ENCODE measurements around the gene ZBTB17.

ZBTB17 gene

GRCh38 chr1:16013220-16013907 is 37.5 kb upstream of the ZBTB17 start:
- no peaks in the 10 kb centered on the region for H4K20me1 ChIP-seq (ENCODE audit: insufficient read depth, low read length)
- no peak overlapping the region for H3K4me2 ChIP-seq (ENCODE audit: low read length)
- no peak overlapping the region for H3K27ac ChIP-seq (ENCODE audit: low read length)

GRCh38 chr1:16012590-16013219 is 36.8 kb upstream of the ZBTB17 start:
- H3K9me3 ChIP-seq (ENCODE audit: insufficient read depth, low read length) = no peaks in the 10 kb centered on the region
- no peak overlapping the region for H3K4me2 ChIP-seq (ENCODE audit: low read length)
- no peak overlapping the region for H3K4me3 ChIP-seq (ENCODE audit: low read length)
- H3K79me2 ChIP-seq (ENCODE audit: low read length) = no peaks in the 10 kb centered on the region
- no peaks in the 10 kb centered on the region for H4K20me1 ChIP-seq (ENCODE audit: insufficient read depth, low read length)
- no peak overlapping the region for H3K27ac ChIP-seq (ENCODE audit: low read length)
- H3K36me3 ChIP-seq (replicated peaks; ENCODE audit: low read depth, low read length) = no peaks in the 10 kb centered on the region
- H2AFZ ChIP-seq (ENCODE audit: low read depth, low read length) = no peak overlapping the region
- H3K4me1 ChIP-seq (ENCODE audit: low read length) = peaks cover 12% of the 10 kb centered on the region
- no peaks in the 10 kb centered on the region; the same call in 1 of the 2 replicates for H3K27me3 ChIP-seq (ENCODE audit: low read depth, low read length)
- H3K9ac ChIP-seq (ENCODE audit: low read length) = no peak overlapping the region
- TF ChIP-seq CTCF (IDR thresholded peaks at IDR 0.05; ENCODE audit: low read depth, low read length) (no peak), EZH2phosphoT487 (IDR thresholded peaks at IDR 0.05; ENCODE audit: low read depth) (no peak)

More at GRCh38 chr1:16013220-16013907, 37.5 kb upstream of the ZBTB17 start:
- TF ChIP-seq CTCF (IDR thresholded peaks at IDR 0.05; ENCODE audit: low read depth, low read length) = no peak
- no peak for TF ChIP-seq EZH2phosphoT487 (IDR thresholded peaks at IDR 0.05; ENCODE audit: low read depth)
- no peak overlapping the region for H3K9ac ChIP-seq (ENCODE audit: low read length)
- no peaks in the 10 kb centered on the region for H3K9me3 ChIP-seq (ENCODE audit: insufficient read depth, low read length)
- no peak overlapping the region for H2AFZ ChIP-seq (ENCODE audit: low read depth, low read length)
- H3K4me3 ChIP-seq (ENCODE audit: low read length) = no peak overlapping the region
- H3K36me3 ChIP-seq (replicated peaks; ENCODE audit: low read depth, low read length) = no peaks in the 10 kb centered on the region
- no peaks in the 10 kb centered on the region for H3K79me2 ChIP-seq (ENCODE audit: low read length)
- H3K4me1 ChIP-seq (ENCODE audit: low read length) = peaks cover 12% of the 10 kb centered on the region
- H3K27me3 ChIP-seq (ENCODE audit: low read depth, low read length) = no peaks in the 10 kb centered on the region; the same call in 1 of the 2 replicates

GRCh38 chr1:16011936-16012589 is 36.2 kb upstream of the ZBTB17 start:
- TF ChIP-seq CTCF (IDR thresholded peaks at IDR 0.05; ENCODE audit: low read depth, low read length) = no peak
- TF ChIP-seq EZH2phosphoT487 (IDR thresholded peaks at IDR 0.05; ENCODE audit: low read depth) = no peak
- Histone ChIP-seq H3K27ac (ENCODE audit: low read length) (no peak overlapping the region), H4K20me1 (ENCODE audit: insufficient read depth, low read length) (no peaks in the 10 kb centered on the region), H2AFZ (ENCODE audit: low read depth, low read length) (no peak overlapping the region), H3K79me2 (ENCODE audit: low read length) (no peaks in the 10 kb centered on the region), H3K4me2 (ENCODE audit: low read length) (no peak overlapping the region), H3K27me3 (ENCODE audit: low read depth, low read length) (no peaks in the 10 kb centered on the region; the same call in 1 of the 2 replicates), H3K9ac (ENCODE audit: low read length) (no peak overlapping the region), H3K4me3 (ENCODE audit: low read length) (no peak overlapping the region), H3K36me3 (replicated peaks; ENCODE audit: low read depth, low read length) (no peaks in the 10 kb centered on the region), H3K9me3 (ENCODE audit: insufficient read depth, low read length) (no peaks in the 10 kb centered on the region), H3K4me1 (ENCODE audit: low read length) (peaks cover 12% of the 10 kb centered on the region)

- Histone ChIP-seq H3K36me3 (replicated peaks; ENCODE audit: low read depth, low read length) (no peaks in the 10 kb centered on the region), H3K4me2 (ENCODE audit: low read length) (no peak overlapping the region), H3K9ac (ENCODE audit: low read length) (no peak overlapping the region), H4K20me1 (ENCODE audit: insufficient read depth, low read length) (no peaks in the 10 kb centered on the region), H3K9me3 (ENCODE audit: insufficient read depth, low read length) (no peaks in the 10 kb centered on the region), H3K4me3 (ENCODE audit: low read length) (no peak overlapping the region), H3K27ac (ENCODE audit: low read length) (no peak overlapping the region), H3K27me3 (ENCODE audit: low read depth, low read length) (no peaks in the 10 kb centered on the region; the same call in 1 of the 2 replicates), H3K79me2 (ENCODE audit: low read length) (no peaks in the 10 kb centered on the region), H3K4me1 (ENCODE audit: low read length) (peaks cover 19% of the 10 kb centered on the region), H2AFZ (ENCODE audit: low read depth, low read length) (no peak overlapping the region)
- TF ChIP-seq CTCF (IDR thresholded peaks at IDR 0.05; ENCODE audit: low read depth, low read length) (no peak), EZH2phosphoT487 (IDR thresholded peaks at IDR 0.05; ENCODE audit: low read depth) (no peak)
These were observed 34.9 kb upstream of the ZBTB17 start for GRCh38 chr1:16010837-16011236.
